Effector memory CD4-positive, alpha-beta T cell (primary cell): Measurements from ENCODE around the gene SLX9.

Experiments
- DNase-seq, 3 donors: peaks; one replicate each; pipeline ENCODE4 v3.0.0-alpha.2; 2020
- H3K27ac ChIP-seq: 2 replicates; pipeline ENCODE4 v1.7.0; 2013; ENCODE audit warnings: mild to moderate bottlenecking, low read length, moderate library complexity; ENCODE audit not compliant: insufficient read depth, poor library complexity, severe bottlenecking
- H3K27me3 ChIP-seq: replicated peaks from 2 replicates; pipeline ENCODE4 v1.7.0; 2013; ENCODE audit warnings: mild to moderate bottlenecking, low read length; ENCODE audit not compliant: insufficient read depth, control insufficient read depth, poor library complexity, severe bottlenecking
- H3K36me3 ChIP-seq: 2 replicates; pipeline ENCODE4 v1.7.0; 2013; ENCODE audit warnings: mild to moderate bottlenecking, low read length, moderate library complexity; ENCODE audit not compliant: control insufficient read depth, insufficient read depth
- H3K4me1 ChIP-seq: 2 replicates; pipeline ENCODE4 v1.7.0; 2013; ENCODE audit warnings: low read length, mild to moderate bottlenecking; ENCODE audit not compliant: control insufficient read depth, insufficient read depth, poor library complexity, severe bottlenecking
- H3K4me3 ChIP-seq: 2 replicates; pipeline ENCODE4 v1.7.0; 2013; ENCODE audit warnings: low read length, low read depth, mild to moderate bottlenecking; ENCODE audit not compliant: insufficient read depth, poor library complexity, severe bottlenecking
- H3K9me3 ChIP-seq: 2 replicates; pipeline ENCODE4 v1.7.0; 2013; ENCODE audit warnings: mild to moderate bottlenecking, low read length, moderate library complexity; ENCODE audit not compliant: control insufficient read depth

SLX9 gene

GRCh38 chr21:44980562-44981489 lies 41.0 kb downstream of the SLX9 start:
- no peak for DNase-seq
- Histone ChIP-seq H3K4me1 (no peaks in the 10 kb centered on the region), H3K36me3 (no peaks in the 10 kb centered on the region), H3K4me3 (no peak overlapping the region), H3K27me3 (no peaks in the 10 kb centered on the region), H3K27ac (no peak overlapping the region), H3K9me3 (no peaks in the 10 kb centered on the region)

- Histone ChIP-seq H3K9me3 (no peaks in the 10 kb centered on the region), H3K27ac (no peak overlapping the region), H3K27me3 (no peaks in the 10 kb centered on the region), H3K4me1 (no peaks in the 10 kb centered on the region), H3K4me3 (no peak overlapping the region), H3K36me3 (no peaks in the 10 kb centered on the region)
- no peak for DNase-seq
These were observed 42.9 kb downstream of the SLX9 start for GRCh38 chr21:44982558-44983250.

DNA sequence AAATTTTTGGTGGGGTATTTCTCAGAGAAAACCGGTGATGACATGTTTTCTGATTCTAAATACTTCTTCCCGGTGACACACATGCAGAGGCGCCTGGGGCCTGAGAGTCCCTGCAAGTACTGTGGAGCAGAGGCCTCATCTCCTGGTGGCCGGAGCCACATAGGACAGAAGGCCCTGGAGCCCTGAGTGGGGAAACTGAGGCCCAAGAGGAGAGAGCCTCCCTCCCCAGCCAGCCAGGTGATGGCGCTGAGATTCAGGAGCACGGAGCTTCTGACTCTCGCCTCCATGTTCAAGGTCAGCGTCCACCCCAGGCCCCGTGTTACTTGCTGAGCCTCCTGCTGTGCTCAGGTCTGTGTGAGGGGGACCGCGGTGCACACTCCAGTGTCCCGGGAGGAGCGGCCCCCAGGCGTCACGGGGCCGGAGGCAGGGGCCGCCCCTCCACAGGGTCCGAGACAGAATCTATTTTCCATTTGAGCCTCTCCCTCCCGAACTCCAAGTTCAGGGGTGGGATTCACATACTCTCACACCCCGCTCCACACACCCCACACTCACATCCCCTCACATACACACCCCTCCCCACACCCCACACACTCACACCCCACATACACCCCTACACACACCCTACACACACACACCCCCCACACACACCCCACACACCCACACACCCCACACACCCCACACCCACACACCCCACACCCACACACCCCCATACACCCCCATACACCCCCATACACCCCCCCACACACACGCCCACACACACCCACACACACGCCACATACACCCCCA lies 43.8 kb downstream of the SLX9 start:
- Histone ChIP-seq H3K27me3 (no peaks in the 10 kb centered on the region), H3K4me3 (no peak overlapping the region), H3K9me3 (no peaks in the 10 kb centered on the region), H3K36me3 (no peaks in the 10 kb centered on the region), H3K27ac (no peak overlapping the region), H3K4me1 (no peaks in the 10 kb centered on the region)
- no peak for DNase-seq

- Histone ChIP-seq H3K9me3 (no peaks in the 10 kb centered on the region), H3K27me3 (no peaks in the 10 kb centered on the region), H3K27ac (no peak overlapping the region), H3K4me3 (no peak overlapping the region), H3K36me3 (no peaks in the 10 kb centered on the region), H3K4me1 (no peaks in the 10 kb centered on the region)
- no peak for DNase-seq
These were observed 44.6 kb downstream of the SLX9 start for GRCh38 chr21:44984428-44984791.

DNA sequence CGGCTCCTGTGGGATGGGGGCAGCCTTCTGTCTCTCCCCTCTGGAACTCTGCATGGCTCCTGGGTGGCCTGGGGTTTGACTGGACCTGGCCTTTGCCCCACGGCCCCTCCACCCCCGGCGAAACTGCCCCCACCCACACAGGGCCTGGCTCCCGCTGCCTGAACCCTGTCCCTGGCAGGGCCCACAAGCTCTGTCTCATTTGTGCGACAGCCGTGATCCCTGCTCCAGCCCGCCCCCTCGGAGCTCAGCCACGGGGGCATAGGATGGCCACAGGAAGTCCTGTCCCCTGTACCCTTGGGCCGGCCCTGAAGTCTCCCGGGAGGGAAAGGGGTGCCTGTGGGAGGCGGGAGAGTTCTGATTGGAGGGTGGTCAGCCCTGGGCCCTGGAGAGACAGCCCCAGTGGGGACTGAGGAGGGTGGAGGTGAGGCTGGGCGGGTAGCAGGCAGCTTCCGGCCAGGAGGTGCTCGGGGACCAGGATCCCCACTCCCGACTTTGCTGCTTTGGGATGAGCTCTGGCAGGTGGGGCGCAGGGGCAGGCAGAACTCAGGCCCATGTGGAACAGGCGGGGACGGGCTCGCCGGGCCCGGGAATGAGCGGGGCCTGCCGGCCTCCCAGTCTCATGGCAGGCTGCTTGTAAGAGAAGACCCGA lies 45.1 kb downstream of the SLX9 start:
- Histone ChIP-seq H3K27me3 (no peaks in the 10 kb centered on the region), H3K4me1 (no peaks in the 10 kb centered on the region), H3K36me3 (no peaks in the 10 kb centered on the region), H3K27ac (no peak overlapping the region), H3K4me3 (no peak overlapping the region), H3K9me3 (no peaks in the 10 kb centered on the region)
- DNase-seq = no peak

DNA sequence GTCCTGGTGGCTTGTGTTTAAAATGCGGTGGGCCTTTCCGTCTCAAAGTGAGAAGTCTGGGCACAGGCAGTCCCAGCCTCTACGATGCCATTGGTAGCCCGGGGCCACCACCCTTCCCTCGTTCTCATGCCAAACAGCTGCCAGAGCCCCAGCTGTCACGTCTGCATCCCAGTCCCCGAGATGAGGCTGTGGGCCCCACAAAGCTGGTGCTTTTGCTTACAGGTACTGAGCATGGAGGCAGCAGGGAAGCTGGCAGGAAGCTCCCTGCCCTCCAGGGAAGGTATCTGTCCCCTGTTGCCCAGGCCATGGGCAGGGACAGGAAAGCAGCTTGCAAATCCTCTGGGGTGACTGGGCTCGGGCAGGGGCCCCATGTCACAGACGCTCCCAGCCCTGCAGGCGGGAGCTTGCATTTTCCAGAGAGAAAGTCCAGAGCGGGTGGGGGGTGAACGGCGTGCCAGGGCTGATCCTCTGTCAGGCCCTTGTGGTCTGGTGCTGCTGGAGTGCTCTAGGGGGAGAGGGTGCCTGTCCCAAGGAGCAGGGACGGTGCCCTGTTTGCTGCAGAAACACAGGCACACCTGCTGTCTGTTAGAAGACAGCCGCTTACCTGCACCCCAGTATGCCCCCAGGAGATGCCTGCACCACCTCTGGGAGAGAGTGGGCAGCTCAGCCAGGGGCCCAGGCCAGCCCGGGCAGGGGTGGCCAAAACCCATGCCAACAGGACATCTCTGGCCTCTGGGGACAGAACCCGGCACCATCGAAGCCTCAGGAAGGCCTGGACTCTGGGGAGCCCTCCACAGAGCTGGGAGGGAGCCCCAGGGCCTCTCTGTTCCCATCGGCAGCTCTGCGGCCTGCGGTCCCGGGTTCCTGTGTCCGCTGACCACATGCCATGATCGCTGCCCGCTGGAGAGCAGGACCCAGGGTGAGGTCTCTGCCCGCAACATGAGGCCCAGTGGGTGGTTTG lies 45.9 kb downstream of the SLX9 start:
- Histone ChIP-seq H3K27me3 (no peaks in the 10 kb centered on the region), H3K4me3 (no peak overlapping the region), H3K9me3 (no peaks in the 10 kb centered on the region), H3K27ac (no peak overlapping the region), H3K4me1 (no peaks in the 10 kb centered on the region), H3K36me3 (no peaks in the 10 kb centered on the region)
- no peak for DNase-seq

DNA sequence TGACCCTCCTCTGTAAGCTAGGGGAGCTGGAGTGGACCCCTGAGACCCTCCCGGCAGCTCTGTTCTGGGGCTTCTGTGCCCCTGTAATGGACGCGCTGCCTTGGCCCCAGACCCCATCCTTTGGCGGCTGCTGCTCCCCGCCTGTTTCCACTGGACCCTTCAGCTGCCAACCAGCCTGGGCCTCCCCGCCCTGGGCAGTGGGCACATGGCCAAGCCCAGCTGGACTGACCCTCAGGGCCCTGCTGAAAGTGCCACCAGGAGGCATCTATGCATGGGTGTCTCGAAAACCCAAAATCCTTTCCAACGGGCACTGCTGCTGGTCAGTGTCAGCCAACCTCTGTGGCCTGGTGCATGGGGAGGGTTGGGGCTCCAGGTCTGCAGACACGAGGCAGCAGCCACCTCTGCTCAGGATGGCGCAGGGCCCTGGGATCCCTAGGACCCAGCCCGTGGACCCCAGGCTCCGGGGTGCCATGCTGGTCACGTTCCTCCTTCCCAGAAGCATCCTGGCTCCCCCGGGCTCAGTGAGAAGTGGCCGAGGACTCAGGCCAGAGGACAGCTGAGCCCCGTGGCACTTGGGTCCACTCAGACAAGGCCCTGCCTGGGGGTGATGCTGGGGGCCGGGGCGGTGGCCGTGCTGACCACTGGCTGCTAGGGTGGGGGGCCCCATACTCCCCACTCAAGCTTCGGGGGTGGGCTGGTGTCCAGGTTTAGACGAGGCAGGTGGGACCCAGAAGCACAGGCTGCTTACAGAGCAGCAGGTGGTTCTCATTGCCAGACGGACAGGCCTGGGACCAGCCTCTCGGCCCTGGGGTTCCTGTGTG lies 46.9 kb downstream of the SLX9 start:
- no peak overlapping the region for H3K4me3 ChIP-seq
- H3K4me1 ChIP-seq = no peaks in the 10 kb centered on the region
- H3K27ac ChIP-seq = no peak overlapping the region
- H3K9me3 ChIP-seq = no peaks in the 10 kb centered on the region
- H3K36me3 ChIP-seq = no peaks in the 10 kb centered on the region
- no peak for DNase-seq
- H3K27me3 ChIP-seq = no peaks in the 10 kb centered on the region

GRCh38 chr21:44987301-44987885 lies 47.6 kb downstream of the SLX9 start:
- H3K4me1 ChIP-seq = no peaks in the 10 kb centered on the region
- H3K27me3 ChIP-seq = no peaks in the 10 kb centered on the region
- no peak for DNase-seq
- no peak overlapping the region for H3K27ac ChIP-seq
- H3K9me3 ChIP-seq = no peaks in the 10 kb centered on the region
- H3K4me3 ChIP-seq = no peak overlapping the region
- H3K36me3 ChIP-seq = no peaks in the 10 kb centered on the region
